ENCODE data around the gene CAMTA1.

The CAMTA1 gene

GRCh38 chr1:7076117-7076516 is 290.9 kb downstream of the CAMTA1 start:
- CTCF ChIA-PET, result interaction anchor here (0.7 kb wide), 1 partner anchor 596 kb away, joined by 3 read pairs; no protein-coding TSS in a partner anchor
- no peak overlapping the region for H3K27ac ChIP-seq
- no peak for DNase-seq (ENCODE audit: low spot score)
- POLR2A ChIA-PET (ENCODE audit: low non-redundant PET), result no interaction called here
- no peak for TF ChIP-seq CTCF (conservative IDR thresholded peaks at IDR 0.05; ENCODE audit: low read depth)

GRCh38 chr1:7076572-7076971 is 291.3 kb downstream of the CAMTA1 start:
- DNase-seq (ENCODE audit: low spot score), result no peak
- no peak overlapping the region for H3K27ac ChIP-seq
- TF ChIP-seq CTCF (conservative IDR thresholded peaks at IDR 0.05; ENCODE audit: low read depth), result no peak
- POLR2A ChIA-PET (ENCODE audit: low non-redundant PET), result no interaction called here
- CTCF ChIA-PET, result interaction anchor here (1.0 kb wide), 1 partner anchor 132 kb away, joined by 5 read pairs; no protein-coding TSS in a partner anchor

GRCh38 chr1:7077136-7077535 is 291.9 kb downstream of the CAMTA1 start:
- TF ChIP-seq CTCF (conservative IDR thresholded peaks at IDR 0.05; ENCODE audit: low read depth), result no peak
- DNase-seq (ENCODE audit: low spot score), result no peak
- H3K27ac ChIP-seq, result no peak overlapping the region
- CTCF ChIA-PET, result interaction anchor here (0.6 to 1.0 kb wide), 2 partner anchors 29 to 131 kb away, joined by 3 to 5 read pairs; no protein-coding TSS in a partner anchor
- POLR2A ChIA-PET (ENCODE audit: low non-redundant PET), result no interaction called here

GRCh38 chr1:7077970-7078369 is 292.7 kb downstream of the CAMTA1 start:
- no peak overlapping the region for H3K27ac ChIP-seq
- no peak for DNase-seq (ENCODE audit: low spot score)
- ChIA-PET CTCF (no interaction called here), POLR2A (ENCODE audit: low non-redundant PET) (no interaction called here)
- TF ChIP-seq CTCF (conservative IDR thresholded peaks at IDR 0.05; ENCODE audit: low read depth), result no peak

- CTCF ChIA-PET, result interaction anchor here (0.5 to 1.6 kb wide), 2 partner anchors 9 to 10 kb away, joined by 4 to 5 read pairs; no protein-coding TSS in a partner anchor
- H3K27ac ChIP-seq, result no peak overlapping the region
- TF ChIP-seq CTCF (conservative IDR thresholded peaks at IDR 0.05; ENCODE audit: low read depth), result no peak
- POLR2A ChIA-PET (ENCODE audit: low non-redundant PET), result no interaction called here
- DNase-seq (ENCODE audit: low spot score), result no peak
Measured at GRCh38 chr1:7079637-7080036, 294.4 kb downstream of the CAMTA1 start.

- CTCF ChIA-PET, result interaction anchor here (1.6 kb wide), 1 partner anchor 14 kb away, joined by 12 read pairs; no protein-coding TSS in a partner anchor
- no peak for DNase-seq (ENCODE audit: low spot score)
Measured at GRCh38 chr1:7084232-7084894, 299.1 kb downstream of the CAMTA1 start.

More at GRCh38 chr1:7084232-7084894, 299.1 kb downstream of the CAMTA1 start:
- no peak for TF ChIP-seq CTCF (conservative IDR thresholded peaks at IDR 0.05; ENCODE audit: low read depth)
- POLR2A ChIA-PET (ENCODE audit: low non-redundant PET), result no interaction called here
- H3K27ac ChIP-seq, result no peak overlapping the region
